ENCODE measurements around the gene RIMS4. TPM values are rescaled to one million over a fixed set of nuclear protein-coding genes. Genes with fewer than 3 reads are reported as not detected.

RIMS4 gene
- total RNA-seq, 1 donor = not detected

DNA sequence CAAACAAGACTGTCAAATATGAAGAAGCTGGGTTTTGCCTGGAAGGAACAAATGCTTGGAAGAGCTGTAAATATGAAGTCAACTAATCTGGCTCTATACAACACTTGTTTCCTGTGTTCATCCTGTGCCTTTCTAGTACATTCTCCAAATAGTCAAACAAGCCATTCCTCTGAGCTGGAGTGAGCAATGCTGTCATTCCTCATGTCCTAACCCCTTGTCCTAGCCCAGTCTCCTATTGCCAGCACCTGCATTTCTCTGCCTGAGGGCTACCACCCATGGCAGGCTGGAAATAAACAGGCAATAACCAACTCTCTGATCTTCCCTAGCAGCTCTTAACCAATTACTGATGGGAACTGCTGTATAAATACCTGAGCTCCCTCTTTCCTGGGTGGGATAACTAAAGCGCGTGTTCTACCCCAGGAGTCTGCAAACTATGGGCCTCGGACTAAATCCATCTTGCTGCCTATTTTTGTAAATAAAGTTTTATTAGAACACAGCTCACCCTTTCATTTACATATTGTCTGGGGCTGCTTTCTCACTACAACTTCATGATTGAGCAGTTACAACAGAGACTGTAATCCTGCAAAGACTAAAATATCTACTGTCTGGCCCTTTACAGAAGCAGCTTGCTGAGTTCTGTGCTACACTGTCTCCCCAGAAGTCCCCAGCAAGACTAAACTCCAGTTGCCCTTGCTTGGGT is 13.4 kb downstream of the RIMS4 start:
- DNase-seq (ENCODE audit: low read depth in 2 of 3, low spot score in 2 of 3) = no peak

GRCh38 chr20:44796311-44796710 is 14.0 kb downstream of the RIMS4 start:
- DNase-seq (ENCODE audit: low read depth in 2 of 3, low spot score in 2 of 3) = no peak

DNA sequence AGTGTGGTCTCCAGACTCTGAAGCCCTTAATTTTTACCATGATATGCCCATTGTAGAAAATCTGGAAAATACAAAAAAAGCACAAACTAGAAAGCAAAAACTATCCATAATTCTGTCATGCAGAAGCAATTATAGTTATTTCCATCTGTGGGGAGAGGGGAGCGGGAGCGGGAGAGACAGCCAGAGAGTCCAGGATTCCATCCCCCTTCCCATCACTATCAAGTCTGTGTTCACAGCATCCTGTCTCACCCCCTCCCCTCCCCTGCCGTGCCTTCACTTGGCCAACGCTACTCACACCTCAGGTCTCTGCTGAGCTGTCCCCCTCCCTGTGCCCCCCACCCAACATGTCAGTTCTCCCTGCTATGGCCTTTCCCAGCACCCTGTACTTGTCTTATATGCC is 14.5 kb downstream of the RIMS4 start:
- DNase-seq (ENCODE audit: low read depth in 2 of 3, low spot score in 2 of 3) = no peak

DNA sequence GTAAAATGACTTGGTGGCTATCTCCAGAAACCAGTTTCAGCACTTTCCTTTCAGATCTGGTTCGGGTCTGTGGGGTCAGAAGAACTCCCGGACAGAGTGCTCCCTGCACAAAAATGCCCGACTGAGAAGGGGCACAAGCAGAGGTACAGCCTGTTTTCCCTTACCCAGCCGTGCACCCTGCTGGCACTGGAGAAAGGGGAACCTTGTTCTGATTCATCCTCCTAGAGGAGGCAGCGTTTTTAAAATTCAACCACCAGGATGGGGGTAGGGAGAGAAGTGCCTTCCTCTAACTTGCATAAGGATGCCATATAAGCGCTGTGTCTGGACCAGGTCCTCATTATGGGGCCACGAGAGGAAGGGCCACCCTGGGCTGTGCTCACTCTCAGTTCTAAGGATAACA is 17.6 kb downstream of the RIMS4 start:
- no peak for DNase-seq (ENCODE audit: low read depth in 2 of 3, low spot score in 2 of 3)

GRCh38 chr20:44790638-44791393 is 19.5 kb downstream of the RIMS4 start:
- DNase-seq (ENCODE audit: low read depth in 2 of 3, low spot score in 2 of 3) = no peak

DNA sequence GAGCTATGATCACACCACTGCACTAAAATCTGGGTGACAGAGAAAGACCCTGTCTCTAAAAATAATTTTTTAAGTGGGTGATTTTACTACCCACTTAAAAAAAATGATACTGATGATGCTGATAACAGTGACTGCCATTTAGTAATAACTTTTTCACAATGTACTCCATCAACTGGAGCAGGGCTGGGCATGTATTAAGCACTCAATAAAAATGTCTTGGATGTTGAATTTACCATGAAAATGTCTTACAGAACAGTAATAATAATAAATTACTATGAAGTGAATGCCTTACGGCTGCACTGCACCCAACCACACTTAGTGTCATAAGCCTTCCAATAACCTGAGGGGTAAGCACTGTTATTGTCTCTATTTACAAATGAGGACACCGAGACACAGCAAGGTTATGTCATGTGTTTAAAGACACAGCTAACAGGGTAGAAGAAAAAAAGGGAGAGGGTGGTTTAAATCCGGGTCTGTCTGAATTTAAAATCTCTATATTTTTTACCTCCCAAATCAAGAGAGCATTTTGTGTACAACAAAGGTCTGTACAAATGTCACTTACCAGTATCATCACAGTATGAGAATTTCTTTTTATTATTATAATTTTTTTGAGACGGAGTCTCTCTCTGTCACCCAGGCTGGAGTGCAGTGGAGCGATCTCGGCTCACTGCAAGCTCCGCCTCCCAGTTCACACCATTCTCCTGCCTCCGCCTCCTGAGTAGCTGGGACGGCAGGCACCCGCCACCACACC is 21.5 kb downstream of the RIMS4 start:
- no peak for DNase-seq (ENCODE audit: low read depth in 2 of 3, low spot score in 2 of 3)

GRCh38 chr20:44787299-44787698 is 23.0 kb downstream of the RIMS4 start:
- no peak for DNase-seq (ENCODE audit: low read depth in 2 of 3, low spot score in 2 of 3)

DNA sequence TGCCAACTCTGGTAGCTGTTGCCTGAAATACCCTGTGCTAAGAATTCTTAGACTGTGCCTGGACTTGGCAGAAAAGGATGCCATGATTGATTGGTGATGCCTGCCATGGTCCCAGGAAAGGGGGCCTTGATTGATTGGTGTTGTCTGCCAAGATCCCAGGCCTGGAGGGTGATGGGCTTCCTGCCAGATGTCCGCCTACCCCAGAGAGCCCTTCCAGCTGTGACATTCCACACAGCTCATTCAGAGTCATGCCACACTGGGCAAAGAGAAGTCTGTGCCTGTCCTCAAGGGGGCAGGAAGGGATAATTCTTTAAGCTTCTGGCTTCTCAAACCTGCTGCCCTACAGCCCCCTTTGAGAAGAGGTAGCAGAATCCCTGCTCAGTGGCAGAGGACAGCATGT is 24.6 kb downstream of the RIMS4 start:
- DNase-seq (ENCODE audit: low read depth in 2 of 3, low spot score in 2 of 3) = no peak

- DNase-seq (ENCODE audit: low read depth in 2 of 3, low spot score in 2 of 3) = no peak
These were observed 25.7 kb downstream of the RIMS4 start for GRCh38 chr20:44784688-44785087.

DNA sequence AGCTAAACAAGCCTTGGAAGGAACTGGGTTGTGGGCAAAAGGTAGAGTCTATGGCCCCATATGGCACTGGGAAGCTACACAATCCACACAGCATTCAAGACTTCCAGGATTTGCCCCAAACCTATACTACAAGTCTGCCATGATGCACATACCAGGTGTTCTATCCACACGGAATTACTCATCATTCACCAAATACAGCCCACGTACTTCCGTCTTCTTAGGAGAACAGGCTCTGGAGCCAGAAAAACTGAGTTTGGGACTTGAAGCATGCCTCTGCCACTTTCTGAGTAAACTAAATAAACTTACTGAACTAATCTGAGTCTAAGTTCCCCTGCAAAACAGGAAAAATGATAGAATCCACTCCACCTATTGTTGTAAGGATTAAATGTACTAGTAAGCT is 28.6 kb downstream of the RIMS4 start:
- DNase-seq (ENCODE audit: low read depth in 2 of 3, low spot score in 2 of 3) = no peak

DNA sequence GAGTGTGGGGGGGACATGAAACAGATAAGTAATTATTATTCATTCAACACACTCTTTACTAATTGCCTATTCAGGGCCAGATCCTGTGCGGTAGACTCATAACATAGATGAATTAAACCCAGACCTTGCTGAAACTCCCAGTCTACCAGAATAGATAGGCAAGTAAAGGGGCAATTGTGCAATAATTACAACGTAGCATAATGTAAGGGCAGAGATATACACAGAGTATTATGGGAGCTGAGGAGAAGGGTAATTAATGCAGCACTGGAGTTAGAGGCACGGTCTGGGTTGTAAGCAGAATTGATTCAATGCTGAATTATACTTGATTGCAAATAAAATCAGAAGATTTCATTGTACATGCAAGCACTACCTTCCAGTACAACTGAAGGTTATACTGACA is 29.2 kb downstream of the RIMS4 start:
- no peak for DNase-seq (ENCODE audit: low read depth in 2 of 3, low spot score in 2 of 3)

GRCh38 chr20:44780226-44780625 is 30.1 kb downstream of the RIMS4 start:
- peak in 2 of 3 donors; percentile 49 to 79 for DNase-seq (ENCODE audit: low read depth in 2 of 3, low spot score in 2 of 3)

DNA sequence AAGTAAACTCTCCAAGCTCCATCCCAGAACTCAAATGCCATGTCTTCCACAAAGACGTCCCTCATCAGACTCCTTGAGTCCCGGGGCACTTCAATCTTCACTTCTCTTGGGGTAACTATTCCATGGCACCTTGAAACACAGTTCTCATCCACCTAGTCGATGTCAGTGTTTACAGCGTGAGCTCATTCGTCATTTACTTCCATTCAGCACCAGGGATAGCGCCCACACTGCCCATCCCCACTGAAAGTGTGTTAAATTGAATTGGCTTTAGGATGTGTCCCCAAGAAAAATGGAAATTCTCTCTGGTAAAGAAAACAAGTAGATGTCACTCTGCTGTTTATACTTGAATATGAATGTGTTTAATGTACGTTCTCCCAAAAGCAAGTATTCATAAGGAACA is 33.4 kb downstream of the RIMS4 start:
- DNase-seq (ENCODE audit: low read depth in 2 of 3, low spot score in 2 of 3) = peak in 2 of 3 donors; percentile 26 to 64

DNA sequence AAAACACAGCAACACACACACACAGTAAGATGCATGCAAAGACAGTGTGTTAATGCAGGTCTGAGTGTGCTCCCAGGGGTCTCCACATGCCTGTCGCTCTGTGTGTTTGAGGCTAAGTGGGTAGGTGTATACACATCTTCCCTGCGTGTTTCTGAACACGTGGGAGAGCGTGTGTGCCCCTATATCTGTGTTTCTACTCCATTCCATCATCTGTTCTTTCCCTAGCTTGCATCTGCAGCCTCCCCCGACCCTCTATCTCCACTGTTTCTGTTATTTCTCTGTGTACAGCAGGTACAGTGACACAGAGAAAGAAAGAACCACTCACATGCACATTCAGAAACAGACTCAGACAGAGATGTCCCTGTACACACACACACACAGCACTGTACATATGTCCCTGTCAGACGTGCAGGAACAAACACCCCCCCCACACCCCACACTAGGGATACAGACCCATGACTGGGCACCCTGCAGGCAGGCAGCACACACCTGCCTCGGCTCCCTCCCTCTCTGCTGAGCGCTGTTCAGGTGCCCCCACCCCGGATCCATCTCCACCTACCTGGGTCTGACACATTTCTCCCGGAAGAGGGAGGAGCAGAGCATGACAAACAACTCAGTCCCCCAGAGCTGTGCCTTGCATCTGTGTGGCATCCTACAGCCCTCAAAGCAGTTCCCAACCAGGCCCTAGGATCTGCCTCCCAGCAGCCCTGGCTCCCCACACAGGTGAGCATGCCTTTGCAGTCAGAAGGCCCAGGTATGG is 37.1 kb downstream of the RIMS4 start:
- DNase-seq (ENCODE audit: low read depth in 2 of 3, low spot score in 2 of 3) = no peak

DNA sequence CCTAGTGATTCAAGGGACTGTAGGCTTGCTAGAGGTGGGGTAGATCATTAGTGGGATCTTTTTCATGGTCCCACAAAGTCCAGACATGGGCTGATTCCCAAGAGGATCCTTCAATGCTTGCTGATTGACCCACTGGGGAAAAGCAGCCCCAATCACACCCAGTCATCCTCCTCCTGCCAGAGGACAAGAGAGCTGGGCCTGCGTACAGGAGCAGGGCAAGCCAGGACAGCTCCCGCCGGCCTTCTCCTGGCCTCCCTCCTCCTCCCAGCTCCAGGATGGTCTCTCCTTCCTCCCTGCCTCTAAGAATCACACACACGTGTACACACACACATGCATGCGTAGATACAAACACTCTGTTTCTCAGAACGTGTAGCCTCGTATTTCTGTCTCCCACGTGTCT is 37.7 kb downstream of the RIMS4 start:
- DNase-seq (ENCODE audit: low read depth in 2 of 3, low spot score in 2 of 3) = no peak

DNA sequence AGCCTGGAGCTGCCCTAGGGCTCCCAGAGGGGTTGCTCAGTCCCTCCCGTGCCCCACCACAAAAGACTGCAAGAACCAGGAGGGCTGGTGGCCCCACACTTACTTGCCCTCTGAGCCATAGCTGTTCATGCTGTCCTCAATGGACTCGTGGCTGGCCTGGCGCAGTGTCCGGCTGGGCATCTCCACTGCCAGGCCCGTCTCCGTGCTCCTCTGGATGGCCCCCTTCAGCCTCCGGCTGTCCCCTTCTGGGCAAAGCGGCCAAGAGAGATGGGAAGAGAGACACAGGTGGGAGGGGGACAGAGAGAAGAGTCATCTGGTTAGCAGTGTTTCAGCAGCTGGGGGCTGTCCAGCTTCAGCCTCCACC is 39.2 kb downstream of the RIMS4 start:
- no peak for DNase-seq (ENCODE audit: low read depth in 2 of 3, low spot score in 2 of 3)

- DNase-seq (ENCODE audit: low read depth in 2 of 3, low spot score in 2 of 3) = no peak
These were observed 39.7 kb downstream of the RIMS4 start for GRCh38 chr20:44770484-44771171.

DNA sequence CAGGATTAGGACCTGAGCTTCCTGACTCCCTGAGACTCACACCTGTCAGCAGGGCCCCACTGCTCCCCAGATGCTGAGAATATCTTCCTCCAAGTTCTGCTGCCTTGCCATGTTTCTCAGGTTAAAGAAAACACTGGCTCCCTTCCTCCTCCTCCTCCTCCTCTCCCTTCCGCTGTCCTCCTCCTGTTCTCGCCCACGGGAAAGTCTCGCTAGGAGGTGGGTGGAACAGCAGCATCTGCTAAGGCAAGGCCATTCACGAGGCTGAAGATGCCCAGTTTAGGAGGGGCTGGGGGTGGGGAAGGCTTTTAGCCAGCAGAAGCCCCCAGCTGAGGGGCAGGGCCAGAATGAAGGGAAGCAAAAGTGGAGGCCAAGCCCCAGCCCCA is 40.9 kb downstream of the RIMS4 start:
- DNase-seq (ENCODE audit: low read depth in 2 of 3, low spot score in 2 of 3) = no peak

- DNase-seq (ENCODE audit: low read depth in 2 of 3, low spot score in 2 of 3) = no peak
These were observed 41.4 kb downstream of the RIMS4 start for GRCh38 chr20:44768854-44769480.

GRCh38 chr20:44768256-44768655 is 42.1 kb downstream of the RIMS4 start:
- DNase-seq (ENCODE audit: low read depth in 2 of 3, low spot score in 2 of 3) = no peak
